Upper lobe of left lung (tissue), 4 donors: ENCODE measurements around the gene KCNF1.

Experiments used
- EP300 ChIP-seq, 4 donors: sonication (generic); formaldehyde crosslinking; IDR thresholded peaks; one replicate each; pipeline ENCODE4 v1.5.1; 2017; ENCODE audit warnings: antibody characterized with exemption in 4 of 4, control low read depth in 2 of 4
- POLR2A ChIP-seq, 4 donors: fragments of 450-650 bp; IDR thresholded peaks; one replicate each; pipeline ENCODE4 v1.5.1; 2016 to 2017; ENCODE audit warnings: antibody characterized with exemption in 4 of 4, mild to moderate bottlenecking in 2 of 4

GRCh38 chr2:10915236-10915635 is 3.5 kb downstream of the KCNF1 start:
- TF ChIP-seq EP300 (IDR thresholded peaks at IDR 0.05): no peak
- no peak for TF ChIP-seq POLR2A (IDR thresholded peaks at IDR 0.05)
